GM10248 (cell line): Measurements from ENCODE around the gene MTREX.

Source experiments
- CTCF ChIA-PET: fragments of 300-600 bp; sonication (Branson Sonifier 250); formaldehyde crosslinking; extraction: SDS; loops from one replicate; lab custom pipeline; 2021; ENCODE audit warnings: antibody characterized with exemption; lab: Yijun Ruan, JAX
- POLR2A ChIA-PET: fragments of 350-650 bp; sonication (Branson Sonifier 250); formaldehyde crosslinking; extraction: SDS; loops from one replicate; lab custom pipeline; 2020; ENCODE audit warnings: antibody characterized with exemption; lab: Yijun Ruan, JAX
- DNase-seq: peaks from one replicate; pipeline ENCODE4 v3.0.0; 2012; ENCODE audit errors: extremely low spot score
- CTCF ChIP-seq: IDR thresholded peaks from 2 replicates; pipeline ENCODE4 v1.5.1; 2012; ENCODE audit warnings: mild to moderate bottlenecking, low read depth; ENCODE audit errors: extremely low read depth, missing control alignments, control extremely low read depth

Gene MTREX

GRCh38 chr5:55363856-55364255 is 56.1 kb downstream of the MTREX start:
- CTCF ChIA-PET = interaction anchor here (1.1 kb wide), 1 partner anchor 20 kb away, joined by 4 read pairs; no protein-coding TSS in a partner anchor
- TF ChIP-seq CTCF = no peak
- POLR2A ChIA-PET = no interaction called here
- DNase-seq = no peak

GRCh38 chr5:55364537-55365055 is 56.8 kb downstream of the MTREX start:
- DNase-seq = peak; percentile 59
- ChIA-PET POLR2A (no interaction called here), CTCF (no interaction called here)
- TF ChIP-seq CTCF = no peak

- TF ChIP-seq CTCF = no peak
- DNase-seq = no peak
- CTCF ChIA-PET = interaction anchor here (2.8 kb wide), 1 partner anchor 11 kb away, joined by 6 read pairs; no protein-coding TSS in a partner anchor
- POLR2A ChIA-PET = no interaction called here
These were observed 62.6 kb downstream of the MTREX start for GRCh38 chr5:55370291-55370925.

- POLR2A ChIA-PET = no interaction called here
- CTCF ChIA-PET = interaction anchor here (1.0 to 1.4 kb wide), 2 partner anchors 11 to 16 kb away, joined by 3 to 5 read pairs; no protein-coding TSS in a partner anchor
- TF ChIP-seq CTCF = no peak
- no peak for DNase-seq
These were observed 63.4 kb downstream of the MTREX start for GRCh38 chr5:55371145-55371544.

GRCh38 chr5:55372130-55372925 is 64.5 kb downstream of the MTREX start:
- CTCF ChIA-PET = interaction anchor here (0.9 to 1.4 kb wide), 2 partner anchors 9 to 200 kb away, joined by 3 to 5 read pairs; no protein-coding TSS in a partner anchor
- DNase-seq = no peak
- no peak for TF ChIP-seq CTCF
- POLR2A ChIA-PET = no interaction called here

GRCh38 chr5:55377810-55378209 is 70.0 kb downstream of the MTREX start:
- ChIA-PET POLR2A (no interaction called here), CTCF (interaction anchor here (1.4 kb wide), 1 partner anchor 10 kb away, joined by 5 read pairs; no protein-coding TSS in a partner anchor)
- DNase-seq = no peak
- no peak for TF ChIP-seq CTCF
